ENCODE data around the gene NEUROD2. TPM values are rescaled to one million over a fixed set of nuclear protein-coding genes. Genes with fewer than 3 reads are reported as not detected.

NEUROD2 gene
- total RNA-seq, 1 donor from 2014 or later: not detected

DNA sequence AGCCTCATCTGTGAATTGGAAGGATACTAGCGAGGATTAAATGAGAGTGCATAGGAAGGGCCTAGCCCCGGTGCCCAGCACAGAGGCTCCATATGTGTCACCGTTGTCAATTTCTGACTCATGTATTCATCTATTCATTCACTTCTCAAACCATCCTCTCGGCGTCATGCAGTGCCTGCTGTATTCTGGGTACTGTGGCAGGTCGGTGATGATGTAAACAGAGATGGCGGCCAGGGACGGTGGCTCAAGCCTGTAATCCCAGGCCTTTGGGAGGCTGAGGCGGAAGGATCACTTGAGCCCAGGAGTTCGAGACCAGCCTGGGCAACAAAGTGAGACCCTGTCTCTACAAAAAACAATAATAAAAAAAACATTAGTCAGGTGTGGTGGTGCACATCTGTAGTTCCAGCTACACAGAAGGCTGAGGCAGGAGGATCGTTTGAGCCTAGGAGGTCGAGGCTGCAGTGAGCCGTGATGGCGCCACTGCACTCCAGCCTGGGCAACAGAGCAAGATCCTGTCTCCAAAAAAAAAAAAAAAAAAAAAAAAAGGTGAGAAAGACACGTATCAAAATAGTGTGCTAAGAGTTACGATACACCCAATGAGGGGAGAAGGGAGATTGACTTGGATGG, 14.8 kb upstream of the NEUROD2 start:
- intact Hi-C loops (cut with micrococcal nuclease): loop anchor here (5.0 kb wide), 2 partner anchors 75 to 130 kb away; no protein-coding TSS in a partner anchor
- no peak for ATAC-seq

DNA sequence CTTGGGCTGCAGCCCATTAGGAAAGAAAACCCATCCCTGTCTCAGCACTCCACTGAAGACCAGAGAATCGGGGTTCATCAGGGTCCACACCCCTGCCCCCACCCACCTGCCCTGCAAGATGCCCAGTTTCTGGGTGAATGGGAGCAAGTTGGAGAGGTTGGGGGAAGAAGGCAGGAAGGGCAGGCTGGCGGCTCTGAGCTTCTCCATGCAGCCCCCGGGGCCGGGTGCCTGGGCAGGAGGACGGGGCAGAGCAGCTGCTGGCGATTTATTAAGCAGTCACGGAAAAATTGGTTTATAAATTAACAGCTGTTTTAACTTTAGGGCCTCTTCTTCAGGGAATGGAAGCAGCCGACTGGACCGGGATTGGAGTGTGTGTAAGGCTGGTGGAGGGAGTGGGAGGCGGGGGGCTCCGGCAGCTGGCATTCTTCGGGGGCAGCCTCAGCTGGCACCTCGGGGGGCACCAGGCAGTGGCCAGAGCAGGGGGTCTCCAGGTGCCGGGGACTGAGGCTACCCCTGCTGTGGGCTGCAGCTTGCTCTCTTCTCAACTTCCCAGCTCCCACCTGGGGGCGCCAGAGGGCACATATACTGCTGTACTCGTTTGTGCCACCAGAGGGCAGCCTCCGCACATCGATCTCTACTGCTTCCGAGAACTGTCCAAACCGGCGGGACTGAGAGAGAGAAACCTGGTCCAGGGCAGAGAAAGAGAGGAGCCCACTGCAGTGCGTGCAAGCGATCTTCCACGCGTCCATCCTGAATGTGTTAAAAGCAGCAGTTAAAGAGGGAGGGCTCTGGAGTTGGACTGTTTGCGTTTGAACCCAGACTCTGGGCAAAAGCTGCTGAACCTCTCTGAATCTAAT, 14.0 kb upstream of the NEUROD2 start:
- intact Hi-C loops (cut with micrococcal nuclease): loop anchor here (5.0 kb wide), 2 partner anchors 74 to 131 kb away; no protein-coding TSS in a partner anchor
- DNase-seq: peak; percentile 91
- peak; percentile 79 for ATAC-seq

More for the DNA sequence above, 14.8 kb upstream of the NEUROD2 start:
- DNase-seq: no peak

DNA sequence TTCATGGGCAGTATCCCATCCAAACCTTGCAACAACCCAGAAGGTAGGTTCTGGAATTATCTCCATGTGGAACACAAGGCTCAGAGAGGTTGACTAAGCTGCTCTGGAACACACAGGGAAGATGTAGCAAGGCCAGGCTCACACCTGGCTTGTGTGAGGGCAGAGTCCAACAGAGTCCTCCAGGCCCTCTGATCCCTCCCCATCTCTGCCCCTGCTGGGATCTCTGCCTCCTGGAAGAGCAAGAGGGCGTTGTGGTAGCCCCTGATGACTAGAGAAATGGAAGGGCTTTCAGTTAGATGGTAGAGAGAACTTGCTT, 12.0 kb upstream of the NEUROD2 start:
- ATAC-seq (no peak), DNase-seq (no peak)
- intact Hi-C loops (cut with micrococcal nuclease): loop anchor here (5.0 kb wide), 2 partner anchors 72 to 133 kb away; no protein-coding TSS in a partner anchor

DNA sequence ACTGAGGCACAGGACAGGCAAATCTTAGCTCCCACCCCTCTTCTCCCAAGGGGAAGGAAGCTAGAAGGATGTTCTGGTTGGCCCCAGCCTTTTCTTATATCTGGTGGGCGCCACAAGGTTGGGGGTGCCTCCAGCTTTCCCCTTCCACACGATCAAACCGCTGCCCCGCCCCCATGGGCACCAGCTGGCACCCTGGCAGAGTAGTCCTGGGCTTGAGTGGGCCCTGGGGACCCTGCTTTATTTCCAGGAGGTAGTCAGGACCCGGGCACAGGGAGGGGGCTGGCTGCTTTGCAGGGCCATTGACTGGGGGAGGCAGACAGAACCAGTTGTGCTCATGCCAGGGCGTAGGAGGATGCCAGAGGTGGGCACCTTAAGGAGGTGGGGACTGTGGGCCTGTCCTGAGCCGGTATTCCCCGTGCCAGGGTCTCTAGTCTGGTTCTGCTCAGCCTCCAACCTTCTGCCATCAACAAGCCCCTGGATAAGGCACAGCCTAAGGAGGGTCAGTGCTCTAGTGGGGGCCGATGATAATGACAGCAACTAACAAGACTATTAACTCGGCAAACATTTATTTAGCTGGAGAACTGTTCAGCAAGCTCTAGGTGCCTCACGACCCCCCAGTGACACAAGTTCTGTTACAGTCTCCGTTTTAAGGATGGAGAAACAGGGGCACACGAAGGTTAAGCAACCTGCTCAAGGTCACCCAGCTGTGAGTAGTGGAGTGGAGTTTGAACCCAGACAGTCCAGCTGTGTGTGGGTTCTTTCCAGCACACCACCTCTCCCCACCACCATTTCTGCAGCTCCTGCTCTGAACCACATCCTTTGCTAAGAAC, 11.5 kb upstream of the NEUROD2 start:
- intact Hi-C loops (cut with micrococcal nuclease): no loop called here
- DNase-seq (no peak), ATAC-seq (no peak)

DNA sequence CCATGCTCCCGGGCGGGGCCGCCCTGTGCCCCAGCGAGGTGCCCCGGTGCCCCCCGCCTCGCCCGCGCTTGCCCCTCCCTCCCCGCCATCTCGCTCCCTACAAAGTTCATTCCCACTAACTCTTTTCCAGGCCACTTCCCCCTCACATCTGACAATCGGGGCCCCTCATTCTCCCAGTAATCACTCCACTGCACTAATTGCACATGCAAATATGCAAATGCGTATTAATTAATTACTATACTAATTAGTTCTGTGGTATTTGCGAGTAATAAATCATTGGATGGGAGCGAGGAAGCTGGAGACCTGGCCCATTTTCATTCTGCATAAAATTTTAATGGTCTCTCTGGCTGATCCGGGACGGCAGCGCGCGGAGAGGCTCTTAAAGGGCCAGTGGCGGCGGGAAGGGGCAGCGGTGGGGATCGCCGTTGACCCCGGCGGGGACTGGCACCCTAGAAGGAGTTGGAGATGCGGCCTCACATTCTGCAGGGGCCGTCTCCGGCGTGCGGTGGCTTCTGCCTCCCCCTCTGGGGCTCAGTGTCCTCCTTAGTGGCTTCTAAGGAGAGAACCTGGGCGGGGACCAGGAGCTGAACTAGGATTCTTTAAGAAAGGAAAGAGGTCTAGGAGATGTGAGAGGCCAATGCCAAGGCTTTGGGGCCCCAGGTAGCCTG, 10.7 kb upstream of the NEUROD2 start:
- intact Hi-C loops (cut with micrococcal nuclease): no loop called here
- DNase-seq (no peak), ATAC-seq (no peak)

DNA sequence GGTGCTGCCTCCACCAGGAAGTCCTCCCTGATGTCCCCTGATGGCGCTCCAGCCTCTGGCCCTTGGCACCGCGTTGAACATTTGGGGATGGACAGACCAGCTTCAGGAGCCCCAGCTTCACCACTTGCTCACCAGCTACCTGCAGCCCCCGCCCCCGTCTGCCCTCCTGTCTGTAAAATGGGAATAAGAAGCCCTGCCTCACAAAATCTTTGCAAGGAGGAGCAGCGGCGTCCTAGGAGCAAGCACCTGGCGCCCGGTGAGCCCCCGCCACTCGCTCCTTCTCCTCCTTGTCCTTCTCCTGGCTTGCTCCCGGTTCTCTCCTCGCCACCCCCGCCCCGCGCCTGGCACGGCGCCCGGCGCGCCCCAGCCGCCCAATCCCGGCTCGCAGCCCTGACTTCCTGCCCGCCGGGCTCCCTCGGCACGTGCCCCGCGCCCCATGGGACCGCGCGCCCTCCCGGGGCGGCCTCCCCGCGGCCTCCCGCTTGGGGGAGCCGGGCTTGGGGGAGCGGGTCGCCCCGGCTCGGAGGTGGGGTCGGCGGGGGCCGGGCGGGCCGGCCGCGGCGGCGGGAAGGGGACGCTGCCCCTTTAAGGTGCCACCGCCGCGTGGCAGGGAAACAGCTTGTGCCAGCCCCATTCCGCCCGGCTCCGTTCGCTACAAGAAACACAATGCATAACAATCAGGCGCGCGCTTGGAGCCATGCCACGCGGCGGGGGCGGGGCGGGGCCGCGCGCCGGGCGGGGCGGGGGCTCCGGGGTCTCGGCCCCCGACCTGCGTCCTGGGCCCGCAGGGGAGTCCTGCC, 9.9 kb upstream of the NEUROD2 start:
- intact Hi-C loops (cut with micrococcal nuclease): no loop called here
- ATAC-seq (peak; percentile 55), DNase-seq (peak; percentile 79)

DNA sequence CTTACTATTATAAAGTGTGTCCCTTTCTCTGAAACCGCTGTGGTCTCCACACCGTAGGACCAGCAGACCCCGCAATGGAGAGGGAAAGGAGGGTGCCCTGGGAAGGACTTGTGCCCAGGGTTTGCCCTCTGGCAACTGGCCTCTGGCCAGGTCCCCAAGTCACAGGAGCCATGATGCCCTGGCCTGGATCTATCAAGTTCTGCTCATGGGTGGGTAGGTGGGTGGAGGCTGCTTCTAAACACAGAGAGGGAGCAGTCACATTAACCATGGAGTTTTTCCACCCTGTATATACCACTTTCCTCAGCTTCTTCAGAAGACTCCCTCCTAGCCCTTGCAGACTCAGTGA, 9.4 kb upstream of the NEUROD2 start:
- no peak for DNase-seq
- ATAC-seq: no peak
- intact Hi-C loops (cut with micrococcal nuclease): no loop called here

DNA sequence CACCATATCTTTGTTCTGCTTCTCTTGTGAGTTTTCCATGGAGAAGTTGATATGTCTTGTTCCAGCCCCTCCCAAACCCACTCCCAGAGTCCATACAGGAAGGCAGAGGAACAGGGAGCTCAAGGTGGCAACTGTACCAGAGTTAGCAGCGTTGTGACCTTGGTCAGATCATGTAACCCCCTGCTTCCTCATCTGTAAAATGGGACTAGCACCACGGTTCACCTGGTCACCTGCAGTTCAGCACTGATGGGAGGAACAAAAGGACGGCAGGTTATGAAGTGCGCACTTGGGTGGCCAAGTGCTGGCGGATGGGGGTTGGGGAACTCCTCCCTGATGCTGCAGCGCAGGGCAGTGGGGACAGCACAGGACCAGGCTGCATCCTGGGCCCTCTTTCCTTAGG, 7.7 kb upstream of the NEUROD2 start:
- intact Hi-C loops (cut with micrococcal nuclease): no loop called here
- DNase-seq (no peak), ATAC-seq (no peak)

DNA sequence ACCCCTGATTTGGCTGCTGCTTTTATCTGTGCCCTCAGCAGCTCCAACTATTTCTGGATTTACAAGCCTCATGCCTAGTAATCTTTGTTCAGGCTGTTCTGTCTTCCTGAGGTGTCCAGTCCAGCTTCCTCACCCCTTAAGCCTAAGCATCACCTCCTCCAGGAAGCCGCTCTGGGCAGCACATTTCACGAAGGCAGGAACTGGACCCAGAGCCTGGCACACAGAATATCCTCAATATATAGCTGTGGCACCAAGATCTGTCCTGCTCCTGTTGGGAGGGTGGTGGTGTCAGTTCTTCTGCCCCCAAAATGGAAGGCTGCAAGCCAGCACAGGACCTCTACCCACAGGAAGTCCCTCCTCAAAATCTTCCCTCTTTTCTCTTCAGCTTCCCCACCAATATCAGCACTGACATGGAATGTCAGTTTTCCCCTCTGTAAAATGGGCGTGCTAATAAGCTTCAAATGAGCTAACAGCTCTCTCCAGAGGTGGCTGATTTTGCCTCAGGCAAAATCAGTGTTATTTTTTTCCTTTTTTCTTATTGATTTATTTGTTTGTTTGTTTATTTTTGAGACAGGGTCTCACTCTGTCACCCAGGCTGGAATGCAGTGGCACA, 6.9 kb upstream of the NEUROD2 start:
- no peak for ATAC-seq
- DNase-seq: no peak
- intact Hi-C loops (cut with micrococcal nuclease): no loop called here

DNA sequence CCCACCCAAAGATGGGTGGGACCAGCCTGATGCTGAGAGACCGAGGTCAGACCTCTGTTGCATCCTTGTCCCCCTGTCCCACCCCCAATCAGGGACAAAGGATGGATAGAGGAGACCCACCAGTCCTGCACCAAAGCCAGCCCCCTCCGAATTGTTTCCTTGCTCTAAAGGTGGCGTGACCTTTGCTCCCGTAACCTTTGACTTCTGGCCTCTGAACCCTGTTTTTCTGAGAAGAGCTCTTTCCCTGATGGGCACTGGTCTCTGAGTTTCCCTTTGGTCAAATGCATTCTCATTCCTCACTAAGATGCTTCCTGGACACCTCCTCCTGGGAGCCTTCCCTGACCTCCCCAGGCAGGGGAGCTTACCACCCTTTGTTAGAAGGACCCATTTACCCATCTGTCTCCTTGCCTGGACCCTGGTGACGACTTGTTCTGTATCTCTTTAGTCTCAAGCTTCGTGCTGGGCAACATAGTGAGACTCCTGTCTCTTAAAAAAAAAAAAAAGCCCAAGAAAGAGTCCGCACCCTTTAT, 5.3 kb upstream of the NEUROD2 start:
- DNase-seq (no peak), ATAC-seq (no peak)
- intact Hi-C loops (cut with micrococcal nuclease): no loop called here

DNA sequence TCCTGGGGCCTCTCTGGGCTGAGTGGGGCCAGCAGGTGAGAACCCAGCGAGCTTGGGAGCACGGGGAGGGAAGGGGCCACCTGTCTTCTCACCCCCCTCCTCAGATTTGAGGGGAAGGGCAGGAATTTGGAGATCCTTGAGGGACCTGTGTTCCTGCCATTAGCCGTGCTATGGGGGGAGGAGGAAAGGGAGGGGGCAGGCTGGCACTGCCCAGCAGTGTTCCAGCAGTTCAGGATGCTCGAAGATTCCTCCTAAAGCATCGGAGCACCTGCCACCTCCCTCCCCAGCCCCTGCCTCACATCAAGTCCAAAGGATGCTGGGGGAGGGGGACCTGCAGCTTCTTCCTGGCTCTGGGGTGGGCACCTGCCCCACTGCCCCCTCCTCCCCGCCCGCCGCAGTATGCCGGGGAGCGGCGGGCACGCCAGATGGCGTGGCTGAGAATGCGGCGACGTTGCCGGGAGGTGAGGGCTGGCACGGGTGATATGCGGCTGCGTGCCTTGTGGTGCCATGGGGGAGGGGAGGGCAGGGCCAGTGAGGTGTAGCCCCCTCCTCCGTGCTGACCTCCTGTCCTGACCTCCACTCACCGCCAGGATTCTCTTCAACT, 4.7 kb upstream of the NEUROD2 start:
- intact Hi-C loops (cut with micrococcal nuclease): no loop called here
- ATAC-seq (no peak), DNase-seq (no peak)

DNA sequence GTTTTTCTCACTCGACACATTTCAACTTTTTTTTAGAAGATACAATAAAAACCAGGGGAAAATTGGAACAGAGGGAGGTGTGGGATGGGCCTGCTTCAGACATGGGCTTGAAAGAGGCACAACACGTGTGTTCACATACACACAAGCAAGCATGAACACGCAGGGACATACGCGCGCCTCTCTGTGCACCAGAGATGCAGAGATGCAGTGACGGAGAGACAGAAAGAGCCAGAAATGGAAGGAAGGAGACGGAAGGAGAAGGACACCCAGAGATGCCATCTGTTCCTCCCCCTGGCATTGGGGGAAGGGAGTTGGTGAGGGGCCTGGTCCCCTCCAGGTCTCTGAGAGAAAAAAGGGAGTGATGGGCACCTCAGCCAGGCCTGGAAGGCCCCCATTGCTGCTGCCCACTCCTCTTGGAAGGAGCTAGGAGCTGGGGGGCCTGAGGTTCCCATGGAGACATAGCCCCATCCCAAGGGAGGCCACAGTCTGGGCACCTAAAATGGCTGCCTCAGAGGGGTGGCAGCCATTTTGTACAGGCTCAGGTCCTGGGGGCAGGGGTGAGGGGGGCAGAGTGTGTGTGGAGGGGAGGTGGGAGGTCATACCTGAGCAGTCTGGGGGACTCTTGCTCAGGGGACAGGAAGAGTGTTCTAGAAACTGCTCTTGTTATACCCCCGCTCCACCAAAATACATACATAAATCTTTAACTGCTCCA, 3.8 kb upstream of the NEUROD2 start:
- DNase-seq: no peak
- ATAC-seq: no peak
- intact Hi-C loops (cut with micrococcal nuclease): no loop called here

DNA sequence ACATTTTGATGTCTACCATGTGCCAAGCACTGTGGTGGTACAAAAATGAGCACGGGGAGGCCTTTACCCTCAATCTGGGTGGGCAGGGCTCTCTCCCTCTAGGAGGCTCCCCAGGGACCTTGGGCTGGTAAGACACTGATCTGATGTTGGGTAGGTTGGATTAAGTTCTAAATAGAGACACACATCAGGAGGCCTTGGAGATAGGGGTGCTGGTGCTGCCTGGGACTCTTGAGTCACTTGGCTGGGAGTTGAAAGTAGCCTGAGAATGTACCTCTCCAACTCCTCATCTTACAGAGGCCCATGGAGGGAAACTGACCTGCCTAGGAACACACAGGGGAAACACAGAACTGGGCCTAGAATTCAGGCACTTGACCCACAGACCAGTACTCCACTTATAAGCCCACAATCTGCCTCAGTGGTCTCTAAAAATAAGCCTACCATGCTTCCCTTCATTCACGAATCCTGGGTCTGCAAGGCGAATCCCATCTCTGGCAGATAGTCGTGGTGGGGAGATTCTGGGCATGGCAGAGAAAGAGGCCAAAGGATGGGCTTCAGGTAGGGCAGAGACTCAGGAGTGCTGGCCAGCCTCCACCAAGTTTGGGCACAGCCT, 1.8 kb upstream of the NEUROD2 start:
- DNase-seq: no peak
- intact Hi-C loops (cut with micrococcal nuclease): no loop called here
- no peak for ATAC-seq

DNA sequence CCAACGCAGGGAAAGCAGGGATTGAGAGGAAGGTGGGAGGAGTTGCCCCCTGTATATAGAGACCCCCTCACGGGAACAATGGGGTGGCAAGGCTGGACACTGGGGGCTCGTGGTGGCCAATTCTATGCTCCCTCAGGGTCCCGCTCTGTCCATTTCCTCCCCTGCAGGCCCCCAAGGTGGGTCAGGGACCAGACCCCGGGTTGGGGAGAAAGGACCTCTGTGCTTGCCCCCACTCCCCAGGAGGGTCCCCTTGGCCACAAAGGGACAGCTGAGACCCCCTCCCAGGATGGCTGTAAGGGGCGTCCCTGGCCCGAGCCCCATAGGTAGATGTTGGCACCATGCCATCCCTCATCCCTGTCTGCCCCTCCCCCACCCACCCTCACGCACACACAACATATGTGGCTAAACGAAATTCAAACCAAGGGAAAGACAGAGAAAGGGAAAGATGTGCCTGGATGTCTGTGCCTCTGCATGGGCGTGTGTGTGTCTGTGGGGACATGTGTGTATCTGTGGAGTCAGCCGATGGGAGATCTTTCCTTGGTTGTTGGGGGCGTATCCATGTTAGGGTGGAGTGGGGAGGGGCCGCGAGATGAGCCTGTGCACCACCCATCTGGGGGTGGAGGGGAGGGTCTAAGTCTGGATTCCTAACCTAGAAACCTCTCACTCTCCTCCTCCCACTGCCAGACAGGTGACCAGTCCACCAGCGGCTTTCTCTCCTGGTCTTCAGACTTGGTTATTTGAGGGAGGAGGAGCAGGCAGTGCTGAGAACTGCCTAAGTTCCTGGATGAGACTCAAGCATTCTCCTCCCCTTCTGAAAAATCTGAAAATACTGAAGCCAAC, 642 bp upstream of the NEUROD2 start:
- no peak for ATAC-seq

DNA sequence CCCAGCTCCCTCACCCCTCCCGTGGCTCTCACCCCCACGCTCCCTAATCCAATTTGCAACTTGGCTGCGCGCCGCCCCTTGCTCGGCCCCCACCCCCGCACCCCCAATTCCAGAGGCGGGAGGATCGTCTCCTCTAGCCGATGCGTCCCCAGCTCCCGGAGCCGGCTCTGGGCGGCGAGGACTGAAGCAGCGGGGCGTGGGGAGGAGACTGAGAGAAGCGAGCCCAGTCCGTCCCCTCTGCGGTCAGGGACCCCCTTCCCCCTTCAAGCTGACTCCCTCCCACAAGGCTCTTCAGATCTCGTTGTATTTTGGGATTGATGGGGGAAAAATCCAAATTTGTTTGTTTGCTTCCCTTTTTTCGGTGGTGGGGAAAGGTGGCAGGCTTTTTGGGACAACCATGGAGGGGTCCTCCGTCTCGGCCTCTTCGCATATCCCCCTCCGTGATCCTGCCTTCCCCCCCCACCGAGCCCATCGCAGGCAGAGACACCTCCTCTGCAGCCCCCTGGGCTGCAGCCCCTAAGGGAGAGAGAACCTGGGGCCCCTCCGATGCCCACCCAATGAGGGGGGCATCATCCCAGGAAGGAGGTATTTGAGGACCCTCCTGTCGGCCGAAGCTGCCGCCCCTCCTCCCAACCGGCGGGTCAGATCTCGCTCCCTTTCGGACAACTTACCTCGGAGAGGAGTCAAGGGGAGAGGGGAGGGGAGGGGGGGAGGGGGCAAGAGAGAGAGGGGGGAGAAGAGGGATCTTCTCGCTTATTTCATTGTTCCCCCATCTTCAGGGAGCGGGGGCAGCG, 466 bp downstream of the NEUROD2 start:
- no peak for ATAC-seq
- intact Hi-C loops (cut with micrococcal nuclease): no loop called here

More for the DNA sequence above, 642 bp upstream of the NEUROD2 start:
- intact Hi-C loops (cut with micrococcal nuclease): no loop called here
- DNase-seq: no peak

More for the DNA sequence above, 466 bp downstream of the NEUROD2 start:
- no peak for DNase-seq

All from left ventricle myocardium superior (tissue), 1 donor.